Neuronal stem cell (in vitro differentiated cells): Measurements from ENCODE around the gene DCAF8.

ENCODE experiments used
- DNase-seq: peaks from one replicate; pipeline ENCODE4 v3.0.0-alpha.2; 2013; ENCODE audit warnings: low spot score
- H2AFZ ChIP-seq: one replicate; pipeline ENCODE4 v1.6.1; 2013; ENCODE audit warnings: mild to moderate bottlenecking, low read length, inconsistent platforms
- H2AK5ac ChIP-seq: 2 replicates; pipeline ENCODE4 v1.6.1; 2013; ENCODE audit warnings: low read depth, mild to moderate bottlenecking, inconsistent platforms, low read length, moderate library complexity, mixed read lengths
- H2BK120ac ChIP-seq: 2 replicates; pipeline ENCODE4 v1.6.1; 2013; ENCODE audit warnings: low read depth, mild to moderate bottlenecking, inconsistent platforms, low read length, moderate library complexity, mixed read lengths
- H2BK12ac ChIP-seq: one replicate; pipeline ENCODE4 v1.6.1; 2013; ENCODE audit warnings: low read length, inconsistent platforms
- H2BK15ac ChIP-seq: 2 replicates; pipeline ENCODE4 v1.6.1; 2013; ENCODE audit warnings: mild to moderate bottlenecking, low read length, inconsistent platforms, mixed read lengths
- H2BK5ac ChIP-seq: one replicate; pipeline ENCODE4 v1.6.1; 2013; ENCODE audit warnings: inconsistent platforms, mild to moderate bottlenecking, low read length, moderate library complexity
- H3K14ac ChIP-seq: one replicate; pipeline ENCODE4 v1.6.1; 2013; ENCODE audit warnings: low read length, inconsistent platforms
- H3K18ac ChIP-seq: 2 replicates; pipeline ENCODE4 v1.6.1; 2013; ENCODE audit warnings: low read length, inconsistent platforms
- H3K23ac ChIP-seq: 2 replicates; pipeline ENCODE4 v1.6.1; 2013; ENCODE audit warnings: low read depth, mild to moderate bottlenecking, mixed read lengths, low read length, inconsistent platforms; ENCODE audit not compliant: poor library complexity
- H3K27ac ChIP-seq: replicated peaks from 3 replicates; pipeline ENCODE4 v1.5.1; 2013; ENCODE audit warnings: low read length, inconsistent platforms
- H3K27me3 ChIP-seq, 3 experiments: 2 replicates each; pipeline ENCODE4 v1.6.1; 2013; ENCODE audit warnings: low read length in 3 of 3, mild to moderate bottlenecking in 2 of 3, inconsistent platforms in 1 of 3, low read depth in 1 of 3, mixed read lengths in 1 of 3, moderate library complexity in 1 of 3; ENCODE audit not compliant: control insufficient read depth in 3 of 3, insufficient read depth in 3 of 3
- H3K36me3 ChIP-seq, 2 donors: replicated peaks in 1 of 2; 2 replicates each; pipeline ENCODE4 v1.6.1; 2013; ENCODE audit warnings: low read length in 2 of 2; ENCODE audit not compliant: control insufficient read depth in 2 of 2, insufficient read depth in 2 of 2
- H3K4ac ChIP-seq: 2 replicates; pipeline ENCODE4 v1.6.1; 2013; ENCODE audit warnings: inconsistent platforms, mild to moderate bottlenecking, low read length, moderate library complexity
- H3K4me1 ChIP-seq, 2 donors: 1 replicate in 1 of 2; 2 replicates in 1 of 2; pipeline ENCODE4 v1.6.1; 2013; ENCODE audit warnings: low read length in 2 of 2, low read depth in 1 of 2; ENCODE audit not compliant: control insufficient read depth in 2 of 2, insufficient read depth in 1 of 2
- H3K4me2 ChIP-seq: one replicate; pipeline ENCODE4 v1.6.1; 2013; ENCODE audit warnings: mild to moderate bottlenecking, low read length, inconsistent platforms; ENCODE audit not compliant: insufficient read depth, poor library complexity, severe bottlenecking
- H3K4me3 ChIP-seq, 2 donors: 2 replicates each; pipeline ENCODE4 v1.5.1; 2013; ENCODE audit warnings: low read length in 2 of 2, mild to moderate bottlenecking in 2 of 2, inconsistent platforms in 1 of 2, moderate library complexity in 1 of 2
- H3K79me1 ChIP-seq: one replicate; pipeline ENCODE4 v1.6.1; 2013; ENCODE audit warnings: low read depth, mild to moderate bottlenecking, inconsistent platforms, low read length, moderate library complexity
- H3K9ac ChIP-seq: one replicate; pipeline ENCODE4 v1.6.1; 2013; ENCODE audit warnings: mild to moderate bottlenecking, low read depth, low read length, inconsistent platforms; ENCODE audit not compliant: poor library complexity
- H3K9me3 ChIP-seq, 2 donors: replicated peaks in 1 of 2; 2 replicates each; pipeline versions ENCODE3 to v1.6.1; 2013; ENCODE audit warnings: low read length in 2 of 2, mild to moderate bottlenecking in 2 of 2, inconsistent platforms in 1 of 2, low read depth in 1 of 2, mixed read lengths in 1 of 2, moderate library complexity in 1 of 2; ENCODE audit not compliant: control insufficient read depth in 2 of 2, insufficient read depth in 1 of 2
- H4K8ac ChIP-seq: one replicate; pipeline ENCODE4 v1.6.1; 2013; ENCODE audit warnings: low read depth, mild to moderate bottlenecking, inconsistent platforms, low read length, moderate library complexity
- H4K91ac ChIP-seq: one replicate; pipeline ENCODE4 v1.6.1; 2013; ENCODE audit warnings: low read length, low read depth, mild to moderate bottlenecking, inconsistent platforms; ENCODE audit not compliant: poor library complexity
- WGBS, 2 donors: extraction: QIAGEN DNeasy Blood & Tissue Kit; methylation state at CpG; one replicate each; pipeline ENCODE4 v1.1.7; 2013; ENCODE audit warnings: missing lambda C conversion rate in 2 of 2, mixed read lengths in 1 of 2; ENCODE audit not compliant: insufficient read length in 2 of 2, insufficient replicate concordance in 1 of 2; ENCODE audit errors: extremely low coverage in 2 of 2; 5-methylcytosine and 5-hydroxymethylcytosine counted together

DCAF8 gene

GRCh38 chr1:160271025-160271424, 8.7 kb upstream of the DCAF8 start:
- Histone ChIP-seq H3K27ac (no peak overlapping the region), H2BK120ac (no peak overlapping the region), H4K8ac (no peak overlapping the region), H4K91ac (no peak overlapping the region), H3K4ac (no peak overlapping the region), H2AFZ (no peak overlapping the region), H3K14ac (no peak overlapping the region), H2BK5ac (no peak overlapping the region), H3K27me3 (peaks cover 0 to 2% (median 0%) of the 10 kb centered on the region in 3 experiments), H3K4me2 (no peak overlapping the region), H3K18ac (no peak overlapping the region), H2AK5ac (no peak overlapping the region), H3K4me1 (no peaks in the 10 kb centered on the region), H2BK15ac (no peak overlapping the region), H3K36me3 (peaks cover 0 to 5% of the 10 kb centered on the region in 2 donors), H3K79me1 (no peaks in the 10 kb centered on the region), H3K9me3 (no peaks in the 10 kb centered on the region), H2BK12ac (no peak overlapping the region), H3K4me3 (no peak overlapping the region), H3K23ac (no peak overlapping the region), H3K9ac (no peak overlapping the region)
- no peak for DNase-seq
- no CpG with 5 or more reads among the region's 1 CpG for whole genome bisulfite sequencing, 2 donors

GRCh38 chr1:160267284-160267991, 5.1 kb upstream of the DCAF8 start:
- no peak overlapping the region for H2BK15ac ChIP-seq

GRCh38 chr1:160264795-160265307, 2.5 kb upstream of the DCAF8 start:
- H4K91ac ChIP-seq, result no peak overlapping the region
- H3K4ac ChIP-seq, result no peak overlapping the region
- no peak overlapping the region for H3K4me2 ChIP-seq
- no peak overlapping the region for H4K8ac ChIP-seq
- no peak overlapping the region for H2AK5ac ChIP-seq
- no peak for DNase-seq
- H3K36me3 ChIP-seq, result peaks cover 0 to 4% of the 10 kb centered on the region in 2 donors
- no peak overlapping the region for H3K18ac ChIP-seq
- H2BK120ac ChIP-seq, result no peak overlapping the region
- peaks cover 2 to 5% of the 10 kb centered on the region in 2 donors for H3K4me1 ChIP-seq
- no peak overlapping the region for H3K4me3 ChIP-seq
- H2BK15ac ChIP-seq, result no peak overlapping the region
- H2AFZ ChIP-seq, result no peak overlapping the region
- H3K9me3 ChIP-seq, result no peaks in the 10 kb centered on the region
- WGBS, 2 donors, result no CpG with 5 or more reads among the region's 4 CpGs
- H3K27me3 ChIP-seq, result no peaks in the 10 kb centered on the region
- H3K79me1 ChIP-seq, result no peaks in the 10 kb centered on the region
- H2BK5ac ChIP-seq, result no peak overlapping the region
- no peak overlapping the region for H3K9ac ChIP-seq
- H3K14ac ChIP-seq, result no peak overlapping the region
- no peak overlapping the region for H3K27ac ChIP-seq
- no peak overlapping the region for H3K23ac ChIP-seq
- no peak overlapping the region for H2BK12ac ChIP-seq

More at GRCh38 chr1:160267284-160267991, 5.1 kb upstream of the DCAF8 start:
- no peak overlapping the region for H4K8ac ChIP-seq
- no peaks in the 10 kb centered on the region for H3K27me3 ChIP-seq
- WGBS, 2 donors, result no CpG with 5 or more reads among the region's 10 CpGs
- no peak for DNase-seq
- H3K14ac ChIP-seq, result no peak overlapping the region
- no peak overlapping the region for H2AK5ac ChIP-seq
- no peak overlapping the region for H2AFZ ChIP-seq
- H3K36me3 ChIP-seq, result no peaks in the 10 kb centered on the region
- H4K91ac ChIP-seq, result no peak overlapping the region
- H3K79me1 ChIP-seq, result no peaks in the 10 kb centered on the region
- no peak overlapping the region for H3K4me3 ChIP-seq
- no peak overlapping the region for H2BK120ac ChIP-seq
- peaks cover 0 to 2% of the 10 kb centered on the region in 2 donors for H3K4me1 ChIP-seq
- H2BK12ac ChIP-seq, result no peak overlapping the region
- H3K27ac ChIP-seq, result no peak overlapping the region
- H3K9me3 ChIP-seq, result no peaks in the 10 kb centered on the region
- H3K4me2 ChIP-seq, result no peak overlapping the region
- H2BK5ac ChIP-seq, result no peak overlapping the region
- no peak overlapping the region for H3K4ac ChIP-seq
- no peak overlapping the region for H3K9ac ChIP-seq
- H3K23ac ChIP-seq, result no peak overlapping the region
- no peak overlapping the region for H3K18ac ChIP-seq

GRCh38 chr1:160261556-160261892, 825 bp downstream of the DCAF8 start:
- no peak overlapping the region for H3K23ac ChIP-seq
- no peak overlapping the region for H2AK5ac ChIP-seq
- H3K4ac ChIP-seq, result no peak overlapping the region
- H3K18ac ChIP-seq, result no peak overlapping the region
- H3K79me1 ChIP-seq, result no peaks in the 10 kb centered on the region
- no peak overlapping the region for H4K8ac ChIP-seq
- H2BK12ac ChIP-seq, result no peak overlapping the region
- peak overlapping the region; percentile 33 for H3K27ac ChIP-seq
- H3K4me1 ChIP-seq, result peaks cover 6 to 7% of the 10 kb centered on the region in 2 donors
- peak overlapping the region; percentile 51 for H3K4me2 ChIP-seq
- H3K9ac ChIP-seq, result peak overlapping the region; percentile 100
- no peak overlapping the region for H4K91ac ChIP-seq
- H2AFZ ChIP-seq, result peak overlapping the region; percentile 88
- H2BK15ac ChIP-seq, result no peak overlapping the region
- peak overlapping the region; percentile 83 to 100 for H3K4me3 ChIP-seq
- H3K9me3 ChIP-seq, result no peaks in the 10 kb centered on the region
- peaks cover 0 to 29% of the 10 kb centered on the region in 2 donors for H3K36me3 ChIP-seq
- H2BK120ac ChIP-seq, result no peak overlapping the region
- no peaks in the 10 kb centered on the region for H3K27me3 ChIP-seq
- no CpG with 5 or more reads among the region's 8 CpGs for WGBS, 2 donors
- H2BK5ac ChIP-seq, result peak overlapping the region; percentile 96
- peak; percentile 23 for DNase-seq
- no peak overlapping the region for H3K14ac ChIP-seq
